ENCODE data around the gene SHPK.
"Not testable (repeated sequence)": the region's sequence is repeated elsewhere in the genome, so short reads cannot be mapped to it uniquely, and the experiment has no call there.

SHPK gene

DNA sequence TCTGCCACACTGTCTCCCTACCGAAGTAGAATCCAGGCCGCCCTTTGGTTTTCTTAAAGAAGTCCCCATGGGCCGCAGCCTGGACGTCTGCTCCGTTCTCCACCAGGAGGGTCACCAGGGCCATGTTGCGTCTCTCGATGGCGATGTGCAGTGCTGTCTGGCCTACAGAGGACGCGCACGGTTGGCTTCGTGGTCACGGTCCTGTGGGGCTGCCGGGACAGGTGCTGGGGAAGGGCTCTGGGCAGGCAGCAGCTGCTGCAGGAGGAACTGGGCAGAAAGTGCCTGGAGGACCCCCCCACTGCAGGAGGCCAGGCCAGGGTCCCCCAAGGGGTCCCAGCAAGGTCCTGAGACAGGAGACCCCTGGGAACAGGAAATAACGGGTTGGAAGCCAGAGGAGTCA lies 45.8 kb downstream of the SHPK start:
- no peak for DNase-seq (ENCODE audit: low read depth)

DNA sequence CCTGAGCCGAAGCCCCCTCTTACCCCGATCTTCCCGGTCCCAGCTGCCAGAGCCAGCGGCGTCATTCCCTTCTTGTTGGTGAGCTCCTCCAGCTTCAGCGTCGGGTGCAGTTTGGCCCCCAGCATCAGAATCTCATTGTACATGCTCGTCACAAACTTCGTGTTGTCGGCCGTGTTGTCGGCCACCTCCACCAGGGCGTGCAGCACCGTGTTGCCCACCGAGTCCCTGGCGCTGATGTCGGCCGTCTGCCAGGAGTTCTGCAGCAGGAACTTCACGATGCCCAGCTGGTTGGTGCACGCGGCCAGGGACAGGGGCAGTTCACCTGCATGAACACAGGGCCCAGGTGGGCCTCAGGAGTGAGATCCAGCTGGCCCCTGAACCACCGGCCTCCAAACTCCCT lies 46.3 kb downstream of the SHPK start:
- no peak for DNase-seq (ENCODE audit: low read depth)

DNA sequence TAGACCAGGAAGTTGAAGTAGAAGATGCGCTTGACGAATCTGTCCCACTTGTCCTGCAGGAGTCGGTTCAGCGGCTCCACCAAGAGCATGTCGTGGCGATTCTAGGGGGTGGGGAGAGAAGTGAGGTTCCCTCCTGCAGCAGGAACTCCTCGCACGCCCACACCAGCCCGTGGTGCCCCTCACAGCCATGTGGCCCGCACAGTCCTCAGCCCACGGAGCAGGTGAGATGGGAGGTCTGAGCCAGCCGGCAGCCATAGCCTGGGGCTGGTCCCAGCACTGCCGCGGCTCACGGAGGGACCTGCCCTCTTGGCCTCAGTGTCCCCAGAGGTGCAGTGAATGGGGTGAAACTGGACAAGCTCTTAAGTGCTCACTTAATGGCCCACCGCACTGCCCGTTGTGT lies 50.2 kb downstream of the SHPK start:
- DNase-seq (ENCODE audit: low read depth), result no peak

DNA sequence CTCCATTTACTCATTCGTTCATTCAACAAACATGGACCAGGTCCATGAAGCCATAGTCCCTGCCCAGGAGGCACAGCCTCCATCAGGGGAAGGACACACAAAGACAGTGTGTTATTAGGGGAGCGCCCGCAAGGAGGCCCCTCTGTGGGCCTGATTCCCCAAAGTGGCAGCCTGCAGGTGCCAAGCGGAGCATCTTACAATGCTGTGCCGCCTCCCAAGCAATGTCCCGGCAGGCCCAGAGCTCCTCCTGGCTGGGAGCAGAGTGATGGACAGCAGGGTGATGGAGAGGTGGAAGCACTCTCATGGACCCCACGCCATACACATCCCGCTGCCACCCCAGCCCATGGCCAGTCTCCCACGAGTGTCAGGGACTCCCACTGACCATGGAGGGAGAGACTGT lies 52.6 kb downstream of the SHPK start:
- DNase-seq (ENCODE audit: low read depth), result no peak

GRCh38 chr17:3582915-3583314 lies 53.1 kb downstream of the SHPK start:
- DNase-seq (ENCODE audit: low read depth), result no peak

GRCh38 chr17:3578667-3579066 lies 57.4 kb downstream of the SHPK start:
- not testable (repeated sequence) for DNase-seq (ENCODE audit: low read depth)

DNA sequence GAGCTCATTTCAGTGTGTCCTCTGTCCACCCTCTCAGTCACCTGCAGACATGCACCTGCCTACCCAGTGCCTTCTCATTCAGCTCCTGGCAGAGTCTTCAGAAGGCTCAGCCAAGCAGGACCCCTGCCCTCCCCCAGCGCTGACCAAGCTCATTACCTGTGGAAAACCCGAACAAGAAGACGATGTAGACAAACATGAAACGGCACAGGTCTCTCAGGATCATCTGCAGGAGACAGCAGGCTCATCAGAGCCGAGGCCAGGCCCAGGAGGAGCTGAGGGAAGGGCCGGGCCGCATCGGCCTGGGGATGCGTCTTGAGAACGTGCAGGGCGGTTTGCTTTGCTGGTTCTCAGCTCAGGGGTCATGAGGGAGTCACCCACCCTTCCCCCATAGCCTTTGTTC lies 59.1 kb downstream of the SHPK start:
- DNase-seq (ENCODE audit: low read depth), result no peak

DNA sequence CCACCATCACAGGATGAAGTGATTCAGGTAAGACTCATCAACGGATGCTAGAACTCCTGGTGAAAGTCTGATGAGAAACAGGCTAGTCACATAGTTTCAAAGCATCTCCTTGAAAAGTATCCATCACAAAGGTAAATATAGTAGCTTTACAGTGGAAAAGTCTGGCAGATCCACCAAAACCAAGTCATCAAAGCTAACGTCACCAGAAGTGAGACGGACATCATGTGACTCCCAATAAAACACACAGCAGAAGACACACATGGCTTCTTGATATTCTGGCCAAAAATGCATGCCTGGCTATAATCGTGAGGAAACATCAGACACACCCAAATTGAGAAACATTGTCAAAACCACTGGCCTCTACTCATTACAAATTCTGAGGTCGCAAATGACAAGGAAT lies 60.5 kb downstream of the SHPK start:
- peak; percentile 90 for DNase-seq (ENCODE audit: low read depth)

GRCh38 chr17:3574231-3574630 lies 61.8 kb downstream of the SHPK start:
- DNase-seq (ENCODE audit: low read depth), result no peak

- no peak for DNase-seq (ENCODE audit: low read depth)
These were observed 62.6 kb downstream of the SHPK start for GRCh38 chr17:3573246-3574100.

DNA sequence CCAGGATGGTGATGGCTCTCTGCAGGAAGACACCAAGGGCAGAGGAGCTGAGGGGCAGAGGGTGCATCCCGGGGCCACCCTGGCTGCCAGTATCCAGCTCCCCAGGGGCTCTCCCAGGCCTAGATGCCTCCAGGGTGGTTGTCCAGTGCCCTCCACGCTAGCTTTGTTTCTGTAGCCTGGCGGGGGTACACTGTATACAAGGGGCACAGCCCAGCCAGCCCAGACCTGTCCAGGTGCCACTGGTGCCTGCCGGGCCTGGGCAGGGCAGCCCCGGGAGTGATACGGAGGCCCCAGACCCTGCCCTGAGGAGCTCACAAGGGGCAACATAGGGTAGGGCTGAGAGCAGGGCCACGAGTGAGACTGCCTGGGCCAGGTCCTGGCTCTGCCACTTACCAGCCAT lies 63.8 kb downstream of the SHPK start:
- no peak for DNase-seq (ENCODE audit: low read depth)

- no peak for DNase-seq (ENCODE audit: low read depth)
These were observed 64.8 kb downstream of the SHPK start for GRCh38 chr17:3571043-3571900.

- DNase-seq (ENCODE audit: low read depth), result no peak
These were observed 66.4 kb downstream of the SHPK start for GRCh38 chr17:3569534-3570137.

GRCh38 chr17:3566551-3566950 lies 69.5 kb downstream of the SHPK start:
- DNase-seq (ENCODE audit: low read depth), result no peak

- no peak for DNase-seq (ENCODE audit: low read depth)
These were observed 70.9 kb downstream of the SHPK start for GRCh38 chr17:3565143-3565542.

DNA sequence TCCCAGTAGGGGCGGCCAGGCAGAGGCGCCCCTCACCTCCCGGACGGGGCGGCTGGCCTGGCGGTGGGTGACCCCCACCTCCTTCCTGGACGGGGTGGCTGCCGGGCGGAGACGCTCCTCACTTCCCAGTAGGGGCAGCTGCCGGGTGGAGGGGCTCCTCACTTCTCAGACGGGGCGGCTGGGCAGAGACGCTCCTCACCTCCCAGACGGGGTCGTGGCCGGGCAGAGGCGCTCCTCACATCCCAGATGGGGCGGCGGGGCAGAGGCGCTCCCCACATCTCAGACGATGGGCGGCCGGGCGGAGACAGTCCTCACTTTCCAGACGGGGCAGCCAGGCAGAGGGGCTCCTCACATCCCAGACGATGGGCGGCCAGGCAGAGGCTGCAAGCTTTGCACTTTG lies 71.8 kb downstream of the SHPK start:
- not testable (repeated sequence) for DNase-seq (ENCODE audit: low read depth)

DNA sequence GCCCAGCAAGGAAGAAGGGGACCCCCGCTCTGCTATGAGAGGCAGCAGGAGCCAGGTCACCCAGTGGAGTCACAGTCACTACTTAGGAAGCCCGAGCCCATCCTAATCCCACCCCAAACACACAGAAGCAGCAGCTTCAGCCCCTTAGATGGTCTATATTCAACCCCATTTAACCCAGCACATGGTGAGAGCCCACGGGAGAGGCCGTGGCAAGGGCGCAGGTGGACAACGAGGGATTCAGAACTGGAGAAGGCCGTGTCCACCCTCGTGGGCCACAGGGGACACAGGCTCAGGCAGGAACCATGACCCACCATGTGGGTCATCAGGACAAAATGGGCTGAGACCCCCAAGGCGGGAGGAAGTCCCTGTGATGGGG lies 76.8 kb downstream of the SHPK start:
- no peak for DNase-seq (ENCODE audit: low read depth)

DNA sequence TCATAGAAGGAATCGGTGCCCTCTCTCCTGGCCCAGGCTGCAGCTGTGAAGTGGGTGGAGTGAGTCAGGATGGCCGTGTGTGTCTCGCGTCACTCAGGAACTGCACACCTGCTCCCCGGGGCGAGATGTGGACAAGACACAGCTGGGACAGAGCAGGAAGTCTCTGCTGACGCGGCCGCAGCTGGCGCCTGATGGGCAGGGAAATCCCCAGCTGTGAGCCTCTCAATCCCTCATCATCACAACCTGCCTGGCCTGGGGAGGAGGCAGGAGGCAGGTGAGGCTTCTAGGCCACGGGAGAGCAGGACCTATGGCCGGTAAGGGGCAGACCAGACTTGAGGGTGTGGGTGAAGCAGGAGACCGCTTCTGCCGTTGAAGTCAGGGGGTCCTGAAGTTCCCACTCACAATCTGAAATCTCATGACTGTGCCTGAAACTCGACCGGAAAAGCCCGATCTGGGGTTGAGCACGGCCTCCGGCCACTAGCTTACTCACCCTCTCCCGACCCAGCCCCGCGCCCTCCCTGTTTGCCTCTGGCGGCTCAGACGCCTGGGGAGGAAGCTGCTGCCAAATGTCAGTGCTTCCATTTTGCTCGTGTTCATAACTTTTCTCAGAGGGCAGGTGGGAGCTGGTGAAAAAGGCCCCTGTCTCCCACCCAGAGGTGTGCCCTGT lies 77.3 kb downstream of the SHPK start:
- peak; percentile 36 for DNase-seq (ENCODE audit: low read depth)
